HUES6 (cell line): ENCODE results near the gene VTCN1.
"Not testable (repeated sequence)": the region's sequence is repeated elsewhere in the genome, so short reads cannot be mapped to it uniquely, and the experiment has no call there.

ENCODE experiments used
- H3K27ac ChIP-seq: 2 replicates; pipeline ENCODE4 v1.7.0; 2013; ENCODE audit warnings: low read depth, mild to moderate bottlenecking, low read length, inconsistent platforms
- H3K27me3 ChIP-seq: 2 replicates; pipeline ENCODE4 v1.6.1; 2013; ENCODE audit warnings: low read length; ENCODE audit not compliant: control insufficient read depth, insufficient read depth
- H3K36me3 ChIP-seq: 2 replicates; pipeline ENCODE4 v1.6.1; 2013; ENCODE audit warnings: low read length; ENCODE audit not compliant: control insufficient read depth, insufficient read depth
- H3K4me1 ChIP-seq: 2 replicates; pipeline ENCODE4 v1.6.1; 2013; ENCODE audit warnings: low read length; ENCODE audit not compliant: control insufficient read depth, insufficient read depth
- H3K4me3 ChIP-seq: 2 replicates; pipeline ENCODE4 v1.5.1; 2013; ENCODE audit warnings: low read depth, low read length
- H3K9ac ChIP-seq: one replicate; pipeline ENCODE4 v1.6.1; 2013; ENCODE audit warnings: mild to moderate bottlenecking, low read length
- H3K9me3 ChIP-seq: 2 replicates; pipeline ENCODE4 v1.6.1; 2013; ENCODE audit warnings: low read depth, low read length; ENCODE audit not compliant: control insufficient read depth, insufficient read depth

VTCN1 gene

DNA sequence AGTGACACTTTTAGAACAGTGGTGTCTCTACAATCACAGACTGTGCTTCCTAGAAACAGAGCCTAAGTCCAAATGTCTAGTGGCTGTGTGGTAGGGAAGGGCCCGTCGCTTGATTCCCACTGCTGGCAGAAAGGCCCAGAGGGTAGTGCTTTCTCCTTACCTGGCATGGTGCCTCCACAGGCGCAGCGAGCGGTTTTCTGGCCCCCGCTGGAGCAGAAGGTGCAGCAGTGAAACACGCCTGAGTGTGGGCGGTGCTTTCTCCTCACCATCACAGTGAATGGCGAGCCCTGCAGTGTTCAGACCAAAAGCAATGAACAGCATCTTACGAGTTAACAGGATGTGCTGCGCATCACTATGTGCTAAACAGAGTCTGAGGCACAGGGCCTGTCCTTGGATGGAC, 97.5 kb downstream of the VTCN1 start:
- H3K9me3 ChIP-seq: no peaks in the 10 kb centered on the region
- H3K36me3 ChIP-seq: peaks cover 90% of the 10 kb centered on the region
- H3K9ac ChIP-seq: no peak overlapping the region
- peaks cover 9% of the 10 kb centered on the region for H3K4me1 ChIP-seq
- H3K4me3 ChIP-seq: no peak overlapping the region
- H3K27ac ChIP-seq: no peak overlapping the region
- no peaks in the 10 kb centered on the region for H3K27me3 ChIP-seq

- H3K4me1 ChIP-seq: peaks cover 9% of the 10 kb centered on the region
- no peak overlapping the region for H3K4me3 ChIP-seq
- H3K27me3 ChIP-seq: no peaks in the 10 kb centered on the region
- H3K9ac ChIP-seq: no peak overlapping the region
- H3K27ac ChIP-seq: no peak overlapping the region; the same call in 1 of the 2 replicates
- H3K36me3 ChIP-seq: peaks cover 86% of the 10 kb centered on the region
- no peaks in the 10 kb centered on the region for H3K9me3 ChIP-seq
These were observed 98.5 kb downstream of the VTCN1 start for GRCh38 chr1:117112047-117112717.

GRCh38 chr1:117110774-117111173, 100.0 kb downstream of the VTCN1 start:
- Histone ChIP-seq H3K27ac (no peak overlapping the region), H3K4me3 (no peak overlapping the region), H3K4me1 (peaks cover 9% of the 10 kb centered on the region), H3K9ac (no peak overlapping the region), H3K36me3 (peaks cover 85% of the 10 kb centered on the region), H3K27me3 (no peaks in the 10 kb centered on the region), H3K9me3 (no peaks in the 10 kb centered on the region)

- no peak overlapping the region for H3K27ac ChIP-seq
- peaks cover 6% of the 10 kb centered on the region for H3K4me1 ChIP-seq
- no peaks in the 10 kb centered on the region for H3K9me3 ChIP-seq
- H3K36me3 ChIP-seq: peaks cover 84% of the 10 kb centered on the region
- H3K9ac ChIP-seq: no peak overlapping the region
- H3K27me3 ChIP-seq: no peaks in the 10 kb centered on the region
- no peak overlapping the region for H3K4me3 ChIP-seq
These were observed 103.4 kb downstream of the VTCN1 start for GRCh38 chr1:117107364-117107763.

GRCh38 chr1:117106478-117106877, 104.2 kb downstream of the VTCN1 start:
- Histone ChIP-seq H3K27me3 (no peaks in the 10 kb centered on the region), H3K36me3 (peaks cover 86% of the 10 kb centered on the region), H3K9me3 (no peaks in the 10 kb centered on the region), H3K27ac (no peak overlapping the region), H3K4me1 (no peaks in the 10 kb centered on the region), H3K9ac (no peak overlapping the region), H3K4me3 (no peak overlapping the region)

- Histone ChIP-seq H3K4me1 (no peaks in the 10 kb centered on the region), H3K36me3 (peaks cover 87% of the 10 kb centered on the region), H3K9ac (no peak overlapping the region), H3K4me3 (no peak overlapping the region), H3K27me3 (no peaks in the 10 kb centered on the region), H3K27ac (no peak overlapping the region), H3K9me3 (no peaks in the 10 kb centered on the region)
These were observed 105.0 kb downstream of the VTCN1 start for GRCh38 chr1:117105722-117106121.

DNA sequence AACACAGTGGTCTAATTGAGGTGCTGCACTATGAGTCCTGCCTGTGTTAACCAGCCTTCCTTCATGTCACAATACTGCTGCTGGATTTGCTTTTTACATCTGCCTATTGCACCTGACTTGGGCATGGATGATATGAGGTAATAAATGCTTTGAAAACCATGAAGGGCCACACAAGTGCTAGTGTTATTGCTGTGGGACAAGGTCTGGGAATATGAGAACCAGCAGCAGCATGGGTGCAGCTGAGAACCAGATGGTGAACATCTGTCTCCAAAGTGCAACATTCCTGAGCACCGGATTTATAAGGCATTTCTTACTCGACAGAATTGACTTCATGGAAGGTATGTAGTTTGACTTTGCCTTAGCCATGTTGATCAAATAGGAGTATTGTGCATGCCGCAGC, 105.7 kb downstream of the VTCN1 start:
- no peak overlapping the region for H3K27ac ChIP-seq
- H3K27me3 ChIP-seq: no peaks in the 10 kb centered on the region
- no peaks in the 10 kb centered on the region for H3K4me1 ChIP-seq
- H3K9ac ChIP-seq: no peak overlapping the region
- no peak overlapping the region for H3K4me3 ChIP-seq
- peaks cover 87% of the 10 kb centered on the region for H3K36me3 ChIP-seq
- H3K9me3 ChIP-seq: no peaks in the 10 kb centered on the region

DNA sequence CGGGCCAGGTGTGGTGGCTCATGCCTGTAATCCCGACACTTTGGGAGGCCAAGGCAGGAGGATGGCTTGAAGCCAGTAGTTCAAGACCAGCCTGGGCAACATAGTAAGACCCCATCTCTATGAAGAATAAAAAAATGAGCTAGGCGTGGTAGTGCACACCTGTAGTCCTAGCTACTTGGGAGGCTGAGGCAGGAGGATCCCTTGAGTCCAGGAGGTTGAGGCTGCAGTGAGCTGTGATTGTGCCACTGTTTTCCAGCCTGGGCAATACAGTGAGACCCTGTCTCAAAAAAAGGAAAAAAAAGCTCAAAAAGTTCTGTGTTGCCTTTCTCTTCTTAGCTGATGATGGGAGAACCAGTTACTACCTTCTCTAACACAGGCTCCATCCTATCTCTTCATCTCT, 108.9 kb downstream of the VTCN1 start:
- H3K4me1 ChIP-seq, H3K9me3 ChIP-seq, H3K4me3 ChIP-seq, H3K27me3 ChIP-seq, H3K9ac ChIP-seq, H3K27ac ChIP-seq: not testable (repeated sequence)
- peaks cover 96% of the 10 kb centered on the region for H3K36me3 ChIP-seq

- Histone ChIP-seq H3K9ac (no peak overlapping the region), H3K4me3 (no peak overlapping the region), H3K4me1 (no peaks in the 10 kb centered on the region), H3K27ac (no peak overlapping the region), H3K36me3 (peaks cover 95% of the 10 kb centered on the region), H3K9me3 (no peaks in the 10 kb centered on the region), H3K27me3 (no peaks in the 10 kb centered on the region)
These were observed 109.4 kb downstream of the VTCN1 start for GRCh38 chr1:117101334-117101733.

DNA sequence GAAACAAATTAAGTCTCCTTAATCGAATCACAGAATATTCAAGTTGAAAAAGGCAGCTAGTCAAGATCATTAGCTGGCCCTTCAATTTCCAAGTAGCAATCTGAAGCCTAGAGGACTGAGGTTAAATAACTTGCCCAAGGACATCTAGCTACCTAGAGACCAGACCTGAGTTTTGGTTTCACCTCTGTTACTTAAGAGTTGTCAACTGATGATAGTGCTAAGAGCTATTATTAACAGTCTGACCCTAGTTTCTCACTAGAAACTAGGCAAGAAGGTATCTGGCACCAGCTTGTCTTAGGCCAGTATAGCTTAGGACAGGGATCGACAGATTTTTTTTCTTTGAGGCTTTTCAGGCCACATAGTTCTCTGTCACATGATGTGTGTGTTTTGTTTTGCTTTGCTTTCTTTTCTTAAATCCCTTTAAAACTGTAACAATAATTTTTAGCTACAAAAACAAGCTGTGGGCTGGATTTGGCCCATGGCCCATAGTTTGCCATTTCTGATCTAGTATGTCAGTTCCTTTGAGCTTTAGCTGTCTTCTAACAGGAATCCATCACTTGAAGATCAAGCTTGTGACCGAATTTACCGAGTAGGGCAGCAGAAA, 112.3 kb downstream of the VTCN1 start:
- no peak overlapping the region for H3K9ac ChIP-seq
- H3K9me3 ChIP-seq: no peaks in the 10 kb centered on the region
- H3K4me1 ChIP-seq: peaks cover 9% of the 10 kb centered on the region
- H3K4me3 ChIP-seq: no peak overlapping the region
- H3K27ac ChIP-seq: no peak overlapping the region
- no peaks in the 10 kb centered on the region for H3K27me3 ChIP-seq
- H3K36me3 ChIP-seq: peaks cover 98% of the 10 kb centered on the region

DNA sequence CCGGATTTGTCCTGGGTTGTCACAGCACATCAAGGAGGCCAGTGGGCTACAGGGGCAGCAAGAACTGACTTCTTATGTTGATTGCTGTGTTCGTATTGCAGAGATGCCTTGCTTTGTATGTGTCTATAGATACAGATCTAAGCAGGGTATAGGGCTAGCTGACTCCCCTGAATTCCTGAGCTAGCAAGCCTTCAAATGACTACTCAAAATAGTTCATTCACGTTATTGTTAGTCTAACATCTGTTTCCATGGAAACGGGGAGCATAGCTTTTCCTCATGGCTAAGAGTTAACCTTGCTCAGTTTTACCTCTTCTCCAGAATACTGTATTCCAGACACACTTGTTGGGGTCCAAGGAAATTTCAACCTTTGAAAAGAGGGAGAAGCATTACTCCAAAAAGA, 113.3 kb downstream of the VTCN1 start:
- peaks cover 98% of the 10 kb centered on the region for H3K36me3 ChIP-seq
- H3K4me3 ChIP-seq: no peak overlapping the region
- H3K4me1 ChIP-seq: peaks cover 19% of the 10 kb centered on the region
- H3K9ac ChIP-seq: no peak overlapping the region
- no peaks in the 10 kb centered on the region for H3K9me3 ChIP-seq
- no peaks in the 10 kb centered on the region for H3K27me3 ChIP-seq
- no peak overlapping the region for H3K27ac ChIP-seq
